Measurements from ENCODE around the gene DCC. TPM values are rescaled to one million over a fixed set of nuclear protein-coding genes. Genes with fewer than 3 reads are reported as not detected.

The DCC gene
- total and polyA plus RNA-seq, 10 donors: 0.03 to 9.2 (median 0.91) TPM; not detected in 1

GRCh38 chr18:52617931-52618330 lies 277.9 kb downstream of the DCC start:
- intact Hi-C loops (cut with DNase I; ENCODE audit: low total_unique reads): no loop called here
- TF ChIP-seq POLR2AphosphoS5 (IDR thresholded peaks at IDR 0.05): no peak
- no peak for TF ChIP-seq POLR2A (IDR thresholded peaks at IDR 0.05)
- TF ChIP-seq CTCF (IDR thresholded peaks at IDR 0.05 in 8 of 11, conservative IDR thresholded peaks at IDR 0.05 in 3 of 11): no peak
- H3K9me3 ChIP-seq: no peaks in the 10 kb centered on the region
- no peak overlapping the region for H3K27ac ChIP-seq
- no peak for DNase-seq
- no peaks in the 10 kb centered on the region for H3K27me3 ChIP-seq (replicated peaks in 1 of 7)
- no peak overlapping the region for H3K4me3 ChIP-seq
- no peaks in the 10 kb centered on the region for H3K36me3 ChIP-seq
- H3K4me1 ChIP-seq: no peaks in the 10 kb centered on the region

- H3K27ac ChIP-seq: no peak overlapping the region
- H3K27me3 ChIP-seq (replicated peaks in 1 of 7): no peaks in the 10 kb centered on the region
- H3K4me3 ChIP-seq: no peak overlapping the region
- 81 to 92% (median 85%) methylated on average over 3 of the region's 3 CpGs for WGBS, 5 donors
- no peaks in the 10 kb centered on the region for H3K4me1 ChIP-seq
- H3K9me3 ChIP-seq: no peaks in the 10 kb centered on the region
- H3K36me3 ChIP-seq: no peaks in the 10 kb centered on the region
- no peak for DNase-seq
- intact Hi-C loops (cut with DNase I; ENCODE audit: low total_unique reads): no loop called here
- TF ChIP-seq POLR2A (IDR thresholded peaks at IDR 0.05): no peak
- TF ChIP-seq CTCF (IDR thresholded peaks at IDR 0.05 in 8 of 11, conservative IDR thresholded peaks at IDR 0.05 in 3 of 11): no peak
These were observed 281.0 kb downstream of the DCC start for GRCh38 chr18:52620926-52621439.

- WGBS, 5 donors: 87 to 94% (median 91%) methylated on average over 5 of the region's 5 CpGs
These were observed 284.7 kb downstream of the DCC start for GRCh38 chr18:52624702-52625101.

GRCh38 chr18:52636536-52636935 lies 296.5 kb downstream of the DCC start:
- no peaks in the 10 kb centered on the region for H3K27me3 ChIP-seq (replicated peaks in 1 of 7)
- no peak for DNase-seq
- WGBS, 5 donors: 88 to 98% (median 95%) methylated on average over 5 of the region's 5 CpGs
- peaks cover 0 to 10% (median 0%) of the 10 kb centered on the region in 8 donors for H3K9me3 ChIP-seq
- no peak overlapping the region for H3K4me3 ChIP-seq
- intact Hi-C loops (cut with DNase I; ENCODE audit: low total_unique reads): no loop called here
- no peaks in the 10 kb centered on the region for H3K36me3 ChIP-seq
- TF ChIP-seq POLR2A (IDR thresholded peaks at IDR 0.05) (no peak), POLR2AphosphoS5 (IDR thresholded peaks at IDR 0.05) (no peak), CTCF (IDR thresholded peaks at IDR 0.05 in 8 of 11, conservative IDR thresholded peaks at IDR 0.05 in 3 of 11) (no peak)
- no peak overlapping the region for H3K27ac ChIP-seq
- no peaks in the 10 kb centered on the region for H3K4me1 ChIP-seq

More at GRCh38 chr18:52624702-52625101, 284.7 kb downstream of the DCC start:
- no peak for DNase-seq
- no peaks in the 10 kb centered on the region for H3K27me3 ChIP-seq (replicated peaks in 1 of 7)
- no peak overlapping the region for H3K27ac ChIP-seq
- H3K4me3 ChIP-seq: no peak overlapping the region
- H3K36me3 ChIP-seq: no peaks in the 10 kb centered on the region
- H3K9me3 ChIP-seq: no peaks in the 10 kb centered on the region
- no peak for TF ChIP-seq POLR2A (IDR thresholded peaks at IDR 0.05)
- TF ChIP-seq POLR2AphosphoS5 (IDR thresholded peaks at IDR 0.05): no peak
- no peak for TF ChIP-seq CTCF (IDR thresholded peaks at IDR 0.05 in 8 of 11, conservative IDR thresholded peaks at IDR 0.05 in 3 of 11)
- intact Hi-C loops (cut with DNase I; ENCODE audit: low total_unique reads): no loop called here
- H3K4me1 ChIP-seq: no peaks in the 10 kb centered on the region

Data from spleen (tissue), 11 donors.